ENCODE measurements around the gene IGFBPL1.

Gene IGFBPL1

GRCh38 chr9:38428062-38428461, 3.8 kb upstream of the IGFBPL1 start:
- Histone ChIP-seq H3K27ac (ENCODE audit: low read length) (no peak overlapping the region), H3K36me3 (ENCODE audit: control insufficient read depth in 1 of 2, insufficient read depth in 2 of 2, low read length in 2 of 2) (no peaks in the 10 kb centered on the region), H3K9me3 (ENCODE audit: control insufficient read depth in 1 of 2, low read length in 2 of 2) (no peaks in the 10 kb centered on the region), H3K4me1 (ENCODE audit: control insufficient read depth in 1 of 2, insufficient read depth in 2 of 2, low read length in 2 of 2) (peaks cover 0 to 5% of the 10 kb centered on the region in 2 donors), H3K4me3 (ENCODE audit: low read depth in 1 of 2, low read length in 2 of 2) (no peak overlapping the region), H3K27me3 (ENCODE audit: low read depth, low read length) (peaks cover 7% of the 10 kb centered on the region)

- H3K27me3 ChIP-seq (ENCODE audit: low read depth, low read length), result peaks cover 16% of the 10 kb centered on the region
- H3K4me3 ChIP-seq (ENCODE audit: low read depth in 1 of 2, low read length in 2 of 2), result no peak overlapping the region
- no peaks in the 10 kb centered on the region for H3K9me3 ChIP-seq (ENCODE audit: control insufficient read depth in 1 of 2, low read length in 2 of 2)
- H3K4me1 ChIP-seq (ENCODE audit: control insufficient read depth in 1 of 2, insufficient read depth in 2 of 2, low read length in 2 of 2), result peaks cover 0 to 5% of the 10 kb centered on the region in 2 donors
- no peak overlapping the region for H3K27ac ChIP-seq (ENCODE audit: low read length)
- H3K36me3 ChIP-seq (ENCODE audit: control insufficient read depth in 1 of 2, insufficient read depth in 2 of 2, low read length in 2 of 2), result no peaks in the 10 kb centered on the region
Measured at GRCh38 chr9:38424918-38425317, 664 bp upstream of the IGFBPL1 start.

- peaks cover 16% of the 10 kb centered on the region for H3K27me3 ChIP-seq (ENCODE audit: low read depth, low read length)
- no peaks in the 10 kb centered on the region for H3K9me3 ChIP-seq (ENCODE audit: control insufficient read depth in 1 of 2, low read length in 2 of 2)
- no peaks in the 10 kb centered on the region for H3K36me3 ChIP-seq (ENCODE audit: control insufficient read depth in 1 of 2, insufficient read depth in 2 of 2, low read length in 2 of 2)
- peak overlapping the region in 1 of 2 donors; percentile 58 for H3K4me3 ChIP-seq (ENCODE audit: low read depth in 1 of 2, low read length in 2 of 2)
- H3K27ac ChIP-seq (ENCODE audit: low read length), result no peak overlapping the region
- H3K4me1 ChIP-seq (ENCODE audit: control insufficient read depth in 1 of 2, insufficient read depth in 2 of 2, low read length in 2 of 2), result peaks cover 0 to 5% of the 10 kb centered on the region in 2 donors
Measured at GRCh38 chr9:38423273-38423972, 831 bp downstream of the IGFBPL1 start.

- Histone ChIP-seq H3K36me3 (ENCODE audit: control insufficient read depth in 1 of 2, insufficient read depth in 2 of 2, low read length in 2 of 2) (no peaks in the 10 kb centered on the region), H3K4me1 (ENCODE audit: control insufficient read depth in 1 of 2, insufficient read depth in 2 of 2, low read length in 2 of 2) (peaks cover 0 to 5% of the 10 kb centered on the region in 2 donors), H3K27me3 (ENCODE audit: low read depth, low read length) (peaks cover 16% of the 10 kb centered on the region), H3K27ac (ENCODE audit: low read length) (no peak overlapping the region), H3K4me3 (ENCODE audit: low read depth in 1 of 2, low read length in 2 of 2) (no peak overlapping the region), H3K9me3 (ENCODE audit: control insufficient read depth in 1 of 2, low read length in 2 of 2) (no peaks in the 10 kb centered on the region)
Measured at GRCh38 chr9:38422555-38423260, 1.5 kb downstream of the IGFBPL1 start.

GRCh38 chr9:38421498-38422211, 2.6 kb downstream of the IGFBPL1 start:
- Histone ChIP-seq H3K9me3 (ENCODE audit: control insufficient read depth in 1 of 2, low read length in 2 of 2) (no peaks in the 10 kb centered on the region), H3K27ac (ENCODE audit: low read length) (no peak overlapping the region), H3K4me3 (ENCODE audit: low read depth in 1 of 2, low read length in 2 of 2) (no peak overlapping the region), H3K4me1 (ENCODE audit: control insufficient read depth in 1 of 2, insufficient read depth in 2 of 2, low read length in 2 of 2) (peaks cover 0 to 5% of the 10 kb centered on the region in 2 donors), H3K27me3 (ENCODE audit: low read depth, low read length) (peaks cover 16% of the 10 kb centered on the region), H3K36me3 (ENCODE audit: control insufficient read depth in 1 of 2, insufficient read depth in 2 of 2, low read length in 2 of 2) (no peaks in the 10 kb centered on the region)

- Histone ChIP-seq H3K27ac (ENCODE audit: low read length) (no peak overlapping the region), H3K36me3 (ENCODE audit: control insufficient read depth in 1 of 2, insufficient read depth in 2 of 2, low read length in 2 of 2) (no peaks in the 10 kb centered on the region), H3K27me3 (ENCODE audit: low read depth, low read length) (peaks cover 16% of the 10 kb centered on the region), H3K4me3 (ENCODE audit: low read depth in 1 of 2, low read length in 2 of 2) (no peak overlapping the region), H3K9me3 (ENCODE audit: control insufficient read depth in 1 of 2, low read length in 2 of 2) (no peaks in the 10 kb centered on the region), H3K4me1 (ENCODE audit: control insufficient read depth in 1 of 2, insufficient read depth in 2 of 2, low read length in 2 of 2) (peaks cover 0 to 5% of the 10 kb centered on the region in 2 donors)
Measured at GRCh38 chr9:38419181-38419580, 5.1 kb downstream of the IGFBPL1 start.

- no peaks in the 10 kb centered on the region for H3K4me1 ChIP-seq (ENCODE audit: control insufficient read depth in 1 of 2, insufficient read depth in 2 of 2, low read length in 2 of 2)
- H3K4me3 ChIP-seq (ENCODE audit: low read depth in 1 of 2, low read length in 2 of 2), result no peak overlapping the region
- no peaks in the 10 kb centered on the region for H3K9me3 ChIP-seq (ENCODE audit: control insufficient read depth in 1 of 2, low read length in 2 of 2)
- no peak overlapping the region for H3K27ac ChIP-seq (ENCODE audit: low read length)
- no peaks in the 10 kb centered on the region for H3K36me3 ChIP-seq (ENCODE audit: control insufficient read depth in 1 of 2, insufficient read depth in 2 of 2, low read length in 2 of 2)
- H3K27me3 ChIP-seq (ENCODE audit: low read depth, low read length), result peaks cover 12% of the 10 kb centered on the region
Measured at GRCh38 chr9:38418366-38418765, 5.9 kb downstream of the IGFBPL1 start.

- no peak overlapping the region for H3K27ac ChIP-seq (ENCODE audit: low read length)
- no peaks in the 10 kb centered on the region for H3K9me3 ChIP-seq (ENCODE audit: control insufficient read depth in 1 of 2, low read length in 2 of 2)
- peaks cover 6% of the 10 kb centered on the region for H3K27me3 ChIP-seq (ENCODE audit: low read depth, low read length)
- H3K36me3 ChIP-seq (ENCODE audit: control insufficient read depth in 1 of 2, insufficient read depth in 2 of 2, low read length in 2 of 2), result no peaks in the 10 kb centered on the region
- no peaks in the 10 kb centered on the region for H3K4me1 ChIP-seq (ENCODE audit: control insufficient read depth in 1 of 2, insufficient read depth in 2 of 2, low read length in 2 of 2)
- no peak overlapping the region for H3K4me3 ChIP-seq (ENCODE audit: low read depth in 1 of 2, low read length in 2 of 2)
Measured at GRCh38 chr9:38417003-38417945, 7.0 kb downstream of the IGFBPL1 start.

- no peak overlapping the region for H3K4me3 ChIP-seq (ENCODE audit: low read depth in 1 of 2, low read length in 2 of 2)
- H3K27me3 ChIP-seq (ENCODE audit: low read depth, low read length), result no peaks in the 10 kb centered on the region
- H3K27ac ChIP-seq (ENCODE audit: low read length), result no peak overlapping the region
- no peaks in the 10 kb centered on the region for H3K36me3 ChIP-seq (ENCODE audit: control insufficient read depth in 1 of 2, insufficient read depth in 2 of 2, low read length in 2 of 2)
- no peaks in the 10 kb centered on the region for H3K4me1 ChIP-seq (ENCODE audit: control insufficient read depth in 1 of 2, insufficient read depth in 2 of 2, low read length in 2 of 2)
- no peaks in the 10 kb centered on the region for H3K9me3 ChIP-seq (ENCODE audit: control insufficient read depth in 1 of 2, low read length in 2 of 2)
Measured at GRCh38 chr9:38416461-38416860, 7.8 kb downstream of the IGFBPL1 start.

GRCh38 chr9:38415856-38416255, 8.4 kb downstream of the IGFBPL1 start:
- no peaks in the 10 kb centered on the region for H3K36me3 ChIP-seq (ENCODE audit: control insufficient read depth in 1 of 2, insufficient read depth in 2 of 2, low read length in 2 of 2)
- no peaks in the 10 kb centered on the region for H3K4me1 ChIP-seq (ENCODE audit: control insufficient read depth in 1 of 2, insufficient read depth in 2 of 2, low read length in 2 of 2)
- no peaks in the 10 kb centered on the region for H3K27me3 ChIP-seq (ENCODE audit: low read depth, low read length)
- H3K4me3 ChIP-seq (ENCODE audit: low read depth in 1 of 2, low read length in 2 of 2), result no peak overlapping the region
- no peaks in the 10 kb centered on the region for H3K9me3 ChIP-seq (ENCODE audit: control insufficient read depth in 1 of 2, low read length in 2 of 2)
- no peak overlapping the region for H3K27ac ChIP-seq (ENCODE audit: low read length)

Measured in muscle layer of duodenum (tissue), 2 donors.